T-helper 17 cell (primary cell): ENCODE data around the gene CCT5. TPM values are rescaled to one million over a fixed set of nuclear protein-coding genes. Genes with fewer than 3 reads are reported as not detected.
"Not testable (repeated sequence)": the region's sequence is repeated elsewhere in the genome, so short reads cannot be mapped to it uniquely, and the experiment has no call there.

ENCODE experiments used
- ATAC-seq: fragments of 150-1000 bp; cut with Tn5 transposase; 2 replicates; pipeline ENCODE4 v1.10.0; 2021; ENCODE audit warnings: mild to moderate bottlenecking, moderate library complexity
- DNase-seq, 3 donors: peaks; one replicate each; pipeline versions ENCODE4 v3.0.0 to v3.0.0-alpha.2; 2020 to 2021
- H3K9me3 ChIP-seq: one replicate; pipeline ENCODE4 v1.7.0; 2013; ENCODE audit warnings: low read length, mild to moderate bottlenecking; ENCODE audit not compliant: control insufficient read depth, poor library complexity, severe bottlenecking
- H3K27ac Mint-ChIP-seq: one replicate; pipeline ENCODE4 v1.8.0; 2022; ENCODE audit warnings: mild to moderate bottlenecking, moderate library complexity, mixed read lengths
- H3K27me3 Mint-ChIP-seq: one replicate; pipeline ENCODE4 v1.8.0; 2022; ENCODE audit warnings: mixed read lengths
- H3K36me3 Mint-ChIP-seq: one replicate; pipeline ENCODE4 v1.8.0; 2022; ENCODE audit warnings: low read depth, mixed read lengths
- H3K4me1 Mint-ChIP-seq: one replicate; pipeline ENCODE4 v1.8.0; 2022; ENCODE audit warnings: mild to moderate bottlenecking, mixed read lengths
- H3K4me3 Mint-ChIP-seq: one replicate; pipeline ENCODE4 v1.8.0; 2022; ENCODE audit warnings: mild to moderate bottlenecking, moderate library complexity, mixed read lengths
- total RNA-seq, 4 donors: library from RNA in 2 of 4; stranded (reverse) in 2 of 4; gene quantifications; one replicate each; pipeline ENCODE4 v1.2.3 and lab custom pipeline; 2022 to 2026

Gene CCT5
- total RNA-seq, 2 donors from 2014 or later = 62.6 to 73.0 TPM

GRCh38 chr5:10303699-10304170 is 53.7 kb downstream of the CCT5 start:
- H3K4me1 Mint-ChIP-seq = peaks cover 8% of the 10 kb centered on the region
- H3K9me3 ChIP-seq = no peaks in the 10 kb centered on the region
- no peaks in the 10 kb centered on the region for H3K36me3 Mint-ChIP-seq
- no peak for ATAC-seq
- H3K27ac Mint-ChIP-seq = peak overlapping the region; percentile 62
- peaks cover 24% of the 10 kb centered on the region for H3K27me3 Mint-ChIP-seq
- no peak for DNase-seq
- no peak overlapping the region for H3K4me3 Mint-ChIP-seq

GRCh38 chr5:10304932-10305331 is 54.9 kb downstream of the CCT5 start:
- peaks cover 8% of the 10 kb centered on the region for H3K4me1 Mint-ChIP-seq
- peaks cover 31% of the 10 kb centered on the region for H3K27me3 Mint-ChIP-seq
- ATAC-seq (no peak), DNase-seq (no peak)
- H3K27ac Mint-ChIP-seq = no peak overlapping the region
- no peaks in the 10 kb centered on the region for H3K36me3 Mint-ChIP-seq
- no peaks in the 10 kb centered on the region for H3K9me3 ChIP-seq
- H3K4me3 Mint-ChIP-seq = no peak overlapping the region

DNA sequence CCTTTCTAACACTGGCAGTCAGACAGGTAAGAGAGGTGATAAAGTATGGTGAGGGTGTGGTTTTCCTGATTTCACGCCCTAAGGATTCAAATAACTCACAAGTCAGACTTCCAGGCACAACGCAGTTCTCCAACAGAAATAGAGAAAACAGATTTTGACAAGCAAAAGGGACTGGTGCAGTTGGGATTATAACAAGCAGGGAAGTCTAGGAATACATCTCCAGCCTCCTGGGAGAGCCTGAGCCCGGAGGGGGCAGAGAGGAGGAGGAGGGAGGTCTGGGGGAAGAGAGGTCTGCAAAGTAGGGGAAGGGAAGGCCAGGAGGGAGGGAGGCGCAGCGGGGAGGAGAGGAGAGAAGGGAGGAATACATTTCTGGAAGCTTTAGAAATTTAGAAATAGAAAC is 56.0 kb downstream of the CCT5 start:
- no peak overlapping the region for H3K27ac Mint-ChIP-seq

DNA sequence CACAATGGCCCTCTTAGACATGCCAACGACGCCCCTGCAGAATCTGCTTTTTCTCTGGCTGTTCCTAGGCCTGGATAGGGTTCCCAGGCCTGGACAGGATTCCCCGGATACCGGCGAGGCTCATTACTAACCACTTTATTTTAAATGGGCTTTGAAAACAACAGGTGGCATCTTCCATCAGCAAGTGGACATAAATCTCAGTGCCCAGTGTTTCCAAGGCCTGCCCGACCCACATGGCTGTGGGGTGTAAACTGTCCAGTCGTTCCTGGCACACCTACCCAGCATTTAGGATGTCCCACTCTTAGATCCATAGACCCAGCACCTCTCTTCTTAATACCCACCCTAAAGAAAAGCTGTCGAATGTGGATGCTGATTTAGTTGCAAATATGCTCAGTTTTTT is 56.7 kb downstream of the CCT5 start:
- Mint-ChIP-seq H3K27me3 (peaks cover 36% of the 10 kb centered on the region), H3K4me1 (peaks cover 11% of the 10 kb centered on the region), H3K36me3 (peaks cover 2% of the 10 kb centered on the region), H3K4me3 (peak overlapping the region; percentile 92), H3K27ac (no peak overlapping the region)
- no peak for DNase-seq
- no peaks in the 10 kb centered on the region for H3K9me3 ChIP-seq
- no peak for ATAC-seq

More for the DNA sequence above, 56.0 kb downstream of the CCT5 start:
- Mint-ChIP-seq H3K27me3 (peaks cover 36% of the 10 kb centered on the region), H3K4me1 (peaks cover 11% of the 10 kb centered on the region), H3K36me3 (peaks cover 2% of the 10 kb centered on the region), H3K4me3 (peak overlapping the region; percentile 73)
- ATAC-seq (no peak), DNase-seq (no peak)
- no peaks in the 10 kb centered on the region for H3K9me3 ChIP-seq

GRCh38 chr5:10307206-10308148 is 57.4 kb downstream of the CCT5 start, which contains the start of gene CMBL:
CMBL (minus strand) TSS chr5:10307902; CDS start chr5:10290762, 17,140 bp downstream.
- H3K27me3 Mint-ChIP-seq = peaks cover 36% of the 10 kb centered on the region

DNA sequence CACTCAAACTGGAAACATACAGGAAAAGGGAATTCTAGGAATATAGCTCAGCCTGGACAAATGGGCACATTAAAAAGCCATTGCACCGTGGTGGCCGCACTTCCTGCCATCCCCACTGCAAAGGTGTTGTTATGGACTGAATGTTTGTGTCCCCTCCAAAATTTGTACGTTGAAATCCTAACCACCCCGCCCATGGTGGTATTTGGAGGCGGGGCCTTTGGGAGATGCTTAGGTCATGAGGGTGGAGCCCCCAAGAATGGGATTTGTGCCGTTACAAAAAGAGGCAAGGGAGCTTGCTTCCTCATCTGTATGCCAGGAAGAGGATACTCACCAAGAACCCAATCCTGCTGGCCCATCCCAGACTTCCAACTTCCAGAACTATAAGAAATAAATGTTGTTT is 58.8 kb downstream of the CCT5 start:
- ATAC-seq = no peak
- peaks cover 2% of the 10 kb centered on the region for H3K36me3 Mint-ChIP-seq
- H3K27ac Mint-ChIP-seq = no peak overlapping the region

More at GRCh38 chr5:10307206-10308148, 57.4 kb downstream of the CCT5 start, which contains the start of gene CMBL:
- ATAC-seq (peak; percentile 78), DNase-seq (peak in 1 of 3 donors; percentile 16)
- H3K4me3 Mint-ChIP-seq = peak within 1 kb of the TSS; percentile 92
- no peak within 1 kb of the TSS for H3K27ac Mint-ChIP-seq
- no peaks in the 10 kb centered on the region for H3K9me3 ChIP-seq
- H3K36me3 Mint-ChIP-seq = peaks cover 2% of the 10 kb centered on the region
- peaks cover 11% of the 10 kb centered on the region for H3K4me1 Mint-ChIP-seq

GRCh38 chr5:10310066-10310779 is 60.1 kb downstream of the CCT5 start:
- DNase-seq (no peak), ATAC-seq (no peak)
- Mint-ChIP-seq H3K36me3 (peaks cover 2% of the 10 kb centered on the region), H3K27me3 (peaks cover 36% of the 10 kb centered on the region), H3K27ac (no peak overlapping the region), H3K4me3 (no peak overlapping the region), H3K4me1 (peaks cover 11% of the 10 kb centered on the region)
- no peaks in the 10 kb centered on the region for H3K9me3 ChIP-seq

More for the DNA sequence above, 58.8 kb downstream of the CCT5 start:
- Mint-ChIP-seq H3K4me1 (peaks cover 11% of the 10 kb centered on the region), H3K27me3 (peaks cover 36% of the 10 kb centered on the region), H3K4me3 (no peak overlapping the region)
- H3K9me3 ChIP-seq = no peaks in the 10 kb centered on the region
- no peak for DNase-seq

DNA sequence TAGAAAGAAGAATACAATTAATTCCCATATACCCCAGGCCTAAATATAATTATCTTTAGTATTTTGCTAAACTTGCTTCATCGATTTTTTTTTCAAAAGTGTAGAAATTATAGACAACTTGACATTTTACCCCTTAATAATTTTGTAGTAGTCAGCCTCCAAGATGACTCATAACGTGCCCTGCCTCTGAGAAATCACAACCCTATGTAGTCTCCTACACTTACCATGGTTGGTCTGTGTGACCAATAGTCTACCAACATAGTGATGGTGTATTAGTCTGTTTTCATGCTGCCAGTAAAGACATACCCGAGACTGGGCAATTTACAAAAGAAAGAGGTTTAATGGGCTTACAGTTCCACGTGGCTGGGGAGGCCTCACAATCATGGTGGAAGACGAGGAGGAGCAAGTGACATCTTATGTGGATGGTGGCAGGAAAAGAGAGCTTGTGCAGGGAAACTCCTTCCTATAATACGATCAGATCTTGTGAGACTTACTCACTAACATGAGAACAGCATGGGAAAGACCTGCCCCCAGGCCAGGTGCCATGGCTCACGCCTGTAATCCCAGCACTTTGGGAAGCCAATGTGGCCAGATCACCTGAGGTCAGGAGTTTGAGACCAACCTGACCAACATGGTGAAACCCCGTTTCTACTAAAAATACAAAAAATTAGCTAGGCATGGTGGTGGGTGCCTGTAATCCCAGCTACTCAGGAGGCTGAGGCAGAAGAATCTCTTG is 60.9 kb downstream of the CCT5 start:
- not testable (repeated sequence) for H3K27ac Mint-ChIP-seq, H3K9me3 ChIP-seq, DNase-seq, H3K4me3 Mint-ChIP-seq, ATAC-seq, H3K36me3 Mint-ChIP-seq
- Mint-ChIP-seq H3K27me3 (peaks cover 33% of the 10 kb centered on the region), H3K4me1 (peaks cover 11% of the 10 kb centered on the region)

DNA sequence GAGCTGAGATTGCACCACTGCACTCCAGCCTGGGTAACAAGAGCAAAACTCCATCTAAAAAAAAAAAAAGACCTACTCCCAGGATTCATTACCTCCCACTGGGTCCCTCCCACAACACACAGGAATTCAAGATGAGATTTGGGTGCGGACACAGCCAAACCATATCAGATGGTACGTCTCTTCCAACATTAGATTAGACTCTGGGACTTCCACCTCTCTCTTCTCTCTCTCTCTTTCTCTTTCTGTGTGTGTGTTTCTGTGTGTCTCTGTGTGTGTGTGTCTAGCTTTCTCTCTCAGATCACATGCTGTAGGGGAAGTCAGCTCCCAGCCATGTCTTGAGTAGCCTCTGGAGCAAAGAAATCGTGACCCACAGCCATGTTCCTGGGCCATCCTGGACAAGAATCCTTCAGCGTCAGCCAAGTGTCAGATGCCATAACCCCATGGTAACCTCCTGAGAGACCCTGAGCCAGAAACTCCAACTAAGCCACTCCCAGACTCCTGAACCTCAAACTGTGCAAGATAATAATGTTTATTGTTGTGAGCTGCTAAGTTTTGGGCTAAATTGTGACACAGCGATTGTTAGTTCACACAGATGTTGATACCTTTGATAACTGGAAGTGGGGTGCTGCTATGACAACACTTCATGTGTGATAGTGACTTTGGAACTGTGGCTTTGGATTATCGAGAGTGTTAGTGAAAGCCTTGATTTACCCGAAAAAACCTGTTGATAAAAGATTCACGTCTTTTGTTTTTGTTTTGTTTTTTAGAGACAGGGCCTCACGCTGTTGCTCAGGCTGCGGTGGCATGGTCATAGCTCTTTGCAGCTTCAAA is 61.7 kb downstream of the CCT5 start:
- peaks cover 2% of the 10 kb centered on the region for H3K36me3 Mint-ChIP-seq
- ATAC-seq = no peak
- peaks cover 7% of the 10 kb centered on the region for H3K4me1 Mint-ChIP-seq
- H3K27me3 Mint-ChIP-seq = peaks cover 25% of the 10 kb centered on the region
- no peak overlapping the region for H3K27ac Mint-ChIP-seq
- DNase-seq = no peak
- H3K4me3 Mint-ChIP-seq = no peak overlapping the region
- H3K9me3 ChIP-seq = no peaks in the 10 kb centered on the region

DNA sequence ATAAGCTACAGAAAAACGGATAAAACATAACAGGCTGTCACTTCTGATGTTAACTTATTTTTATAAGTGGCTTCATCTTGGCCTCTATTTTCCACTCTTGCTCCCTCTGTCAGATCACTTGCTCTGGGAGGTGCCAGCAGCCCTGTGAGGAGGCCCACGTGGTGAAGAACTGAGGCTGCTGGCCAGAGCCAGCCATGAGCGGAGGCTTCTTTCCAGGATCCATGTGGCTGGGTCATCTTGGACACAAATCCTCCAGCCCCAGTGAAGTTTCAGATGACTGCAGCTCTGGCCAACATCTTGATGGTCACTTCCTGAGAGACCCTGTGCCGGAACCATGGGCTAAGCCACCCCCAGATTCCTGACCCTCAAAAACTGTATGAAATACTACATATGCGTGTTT is 65.1 kb downstream of the CCT5 start:
- no peak for DNase-seq
- Mint-ChIP-seq H3K27ac (peak overlapping the region; percentile 39), H3K4me3 (no peak overlapping the region), H3K36me3 (peaks cover 2% of the 10 kb centered on the region), H3K4me1 (peaks cover 3% of the 10 kb centered on the region), H3K27me3 (peaks cover 14% of the 10 kb centered on the region)
- no peaks in the 10 kb centered on the region for H3K9me3 ChIP-seq
- ATAC-seq = no peak
